Heart right ventricle (tissue), 16 donors: ENCODE measurements around the gene TRIM2. TPM values are rescaled to one million over a fixed set of nuclear protein-coding genes. Genes with fewer than 3 reads are reported as not detected.
A peak's percentile ranks its signal among the peaks of the same experiment; 100 is the strongest.

ENCODE experiments used
- ATAC-seq, 8 donors: fragments of 200-7000 bp; cut with Tn5 transposase; one replicate each; pipeline ENCODE4 v1.9.1; 2020; ENCODE audit warnings: mild to moderate bottlenecking in 8 of 8, moderate library complexity in 8 of 8, moderate number of reproducible peaks in 1 of 8
- DNase-seq, 2 donors: peaks; one replicate each; pipeline ENCODE4 v3.0.0-alpha.2; 2020
- H3K27ac ChIP-seq, 10 donors: fragments of 200-600 bp; sonication (generic) in 2 of 10; one replicate each; pipeline versions ENCODE4 v1.5.0 to v1.8.0; 2020 to 2022; ENCODE audit warnings: mild to moderate bottlenecking in 3 of 10
- H3K27me3 ChIP-seq, 7 donors: fragments of 200-600 bp; one replicate each; pipeline ENCODE4 v1.8.0; 2021 to 2022; ENCODE audit warnings: mild to moderate bottlenecking in 2 of 7
- H3K36me3 ChIP-seq, 9 donors: fragments of 200-600 bp; sonication (generic) in 1 of 9; one replicate each; pipeline versions ENCODE4 v1.5.0 to v1.8.0; 2020 to 2022; ENCODE audit warnings: mild to moderate bottlenecking in 2 of 9
- H3K4me1 ChIP-seq, 9 donors: fragments of 200-600 bp; sonication (generic) in 1 of 9; one replicate each; pipeline versions ENCODE4 v1.5.0 to v1.8.0; 2020 to 2022; ENCODE audit warnings: mild to moderate bottlenecking in 4 of 9
- H3K4me3 ChIP-seq, 10 donors: fragments of 200-600 bp; sonication (generic) in 2 of 10; one replicate each; pipeline versions ENCODE4 v1.5.0 to v1.8.0; 2020 to 2022; ENCODE audit warnings: mild to moderate bottlenecking in 7 of 10, moderate library complexity in 2 of 10
- H3K9me3 ChIP-seq, 11 donors: fragments of 200-600 bp in 10 of 11; sonication (generic) in 2 of 11; one replicate each; pipeline versions ENCODE4 v1.5.0 to v1.8.0; 2013 to 2022; ENCODE audit warnings: mild to moderate bottlenecking in 2 of 11, control low read depth in 1 of 11, moderate library complexity in 1 of 11
- WGBS, 2 donors: extraction: QIAGEN DNeasy Blood & Tissue Kit; methylation state at CpG; one replicate each; pipeline ENCODE4 v1.1.7; 2013; ENCODE audit warnings: inconsistent platforms in 1 of 2; 5-methylcytosine and 5-hydroxymethylcytosine counted together
- intact Hi-C, 10 donors: fragments of 100-400 bp; cut with DNase I; formaldehyde crosslinking; loops; one replicate each; pipeline versions ENCODE4 v1.11.1 to v1.14.2; 2022
- polyA plus RNA-seq, 2 donors: library from polyadenylated mRNA; stranded (reverse); fragments of 200-250 nt; gene quantifications; one replicate each; pipeline ENCODE4 v1.2.3, GENCODE V29; 2013
- total RNA-seq, 10 donors: library from RNA; stranded (reverse); fragmentation: NEBNext Ultra II Directional in 3 of 10; extraction: Animal tissue kit (Norgen Biotek cat#: 25700) in 3 of 10; gene quantifications; one replicate each; pipeline versions ENCODE4 v1.2.1 to v1.2.4, GENCODE V29; 2021 to 2023
- TF ChIP-seq, protein P1 (sequence below), 9 donors: fragments of 200-600 bp; sonication (generic) in 2 of 9; IDR thresholded peaks; one replicate each; pipeline versions ENCODE4 v1.5.0 to v1.8.0; 2021 to 2022; ENCODE audit warnings: antibody characterized with exemption in 9 of 9, mild to moderate bottlenecking in 5 of 9, moderate library complexity in 1 of 9
- donor health status: Arrhythmogenic right ventricular cardiomyopathy.
- donor health status: ischemic (EF 13 %, LVEDD 7.1; RV severe dilation, severe dysfunction).
- donor health status: healthy with polysubstance abuse.
- donor health status: DM: no; HTN: yes; CAD: no.
- donor health status: DM: no; HTN: no; CAD: no.
- donor health status: ischemic (EF 25% LVEDD 6.9; RV normal size, moderate dysfunction).
- donor health status: ischemic (EF 25% LVEDD 5.7; RV mildly dilated, moderate dysfunction).
- donor health status: healthy.
- donor health status: DM: yes; HTN: yes; CAD: no.
- donor health status: Ischemic cardiomyopathy.
- donor health status: ischemic (EF 35%, LVEDD 5.7; RV mildly dilated, moderate dysfunction).
- donor health status: nonischemic (EF 11% LVEDD 7.7; RV severe dilation, severe dysfunction).
- donor health status: DM: yes; HTN: yes; CAD: no.
- donor health status: PGD.
- donor health status: ischemic (EF 29% LVEDD 5.4; RV normal size, mild dysfunction).
- donor health status: nonischemic (EF 23%, LVEDD 6.1; RV moderate dilation, normal function).

Gene TRIM2
- total and polyA plus RNA-seq, 12 donors = 2.8 to 33.2 (median 20.5) TPM

DNA sequence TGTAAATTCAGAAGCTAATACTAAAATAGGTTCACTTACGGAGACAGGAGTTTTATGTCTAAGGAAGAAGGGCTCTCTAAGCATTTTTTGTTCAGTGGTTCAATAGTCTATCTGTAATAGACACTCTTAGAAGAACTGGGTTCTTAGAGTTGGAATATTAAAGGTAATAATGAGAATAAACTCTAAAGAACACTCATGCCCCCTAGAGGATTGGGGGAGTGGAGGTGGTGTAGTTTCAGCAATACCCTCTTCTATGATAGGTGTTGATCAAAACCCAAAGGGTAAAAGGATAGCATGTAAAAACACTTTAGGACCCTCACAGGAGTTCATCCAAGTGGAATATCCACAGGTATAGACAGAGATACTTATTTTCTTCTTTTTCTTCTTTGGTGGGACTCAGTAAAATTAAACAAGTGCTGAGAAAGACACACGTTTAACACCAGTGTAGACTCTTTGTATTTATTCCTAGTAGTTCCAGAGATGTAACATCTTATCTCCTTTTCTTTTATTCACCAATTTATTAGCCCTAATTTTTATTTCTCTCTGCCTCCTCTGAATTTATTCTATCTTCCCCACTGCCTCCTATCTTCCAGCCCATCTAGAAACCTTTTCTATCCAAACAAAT lies 114.6 kb downstream of the TRIM2 start:
- H3K4me3 ChIP-seq = no peak overlapping the region
- 75 to 85% methylated on average over 2 of the region's 2 CpGs for WGBS, 2 donors
- peaks cover 0 to 80% (median 6%) of the 10 kb centered on the region in 9 donors for H3K36me3 ChIP-seq
- H3K4me1 ChIP-seq = no peaks in the 10 kb centered on the region
- DNase-seq = peak in 1 of 2 donors; percentile 36
- TF ChIP-seq, protein P1, sequence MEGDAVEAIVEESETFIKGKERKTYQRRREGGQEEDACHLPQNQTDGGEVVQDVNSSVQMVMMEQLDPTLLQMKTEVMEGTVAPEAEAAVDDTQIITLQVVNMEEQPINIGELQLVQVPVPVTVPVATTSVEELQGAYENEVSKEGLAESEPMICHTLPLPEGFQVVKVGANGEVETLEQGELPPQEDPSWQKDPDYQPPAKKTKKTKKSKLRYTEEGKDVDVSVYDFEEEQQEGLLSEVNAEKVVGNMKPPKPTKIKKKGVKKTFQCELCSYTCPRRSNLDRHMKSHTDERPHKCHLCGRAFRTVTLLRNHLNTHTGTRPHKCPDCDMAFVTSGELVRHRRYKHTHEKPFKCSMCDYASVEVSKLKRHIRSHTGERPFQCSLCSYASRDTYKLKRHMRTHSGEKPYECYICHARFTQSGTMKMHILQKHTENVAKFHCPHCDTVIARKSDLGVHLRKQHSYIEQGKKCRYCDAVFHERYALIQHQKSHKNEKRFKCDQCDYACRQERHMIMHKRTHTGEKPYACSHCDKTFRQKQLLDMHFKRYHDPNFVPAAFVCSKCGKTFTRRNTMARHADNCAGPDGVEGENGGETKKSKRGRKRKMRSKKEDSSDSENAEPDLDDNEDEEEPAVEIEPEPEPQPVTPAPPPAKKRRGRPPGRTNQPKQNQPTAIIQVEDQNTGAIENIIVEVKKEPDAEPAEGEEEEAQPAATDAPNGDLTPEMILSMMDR (IDR thresholded peaks at IDR 0.05) = peak; percentile 45 to 83 (median 69)
- peak in 7 of 8 donors; percentile 47 to 82 (median 73) for ATAC-seq
- intact Hi-C loops = loop anchor here (1.0 to 10.0 kb wide), 9 partner anchors 87 to 177 kb away; no protein-coding TSS in a partner anchor
- no peak overlapping the region for H3K27ac ChIP-seq
- no peaks in the 10 kb centered on the region for H3K9me3 ChIP-seq
- H3K27me3 ChIP-seq = no peaks in the 10 kb centered on the region

DNA sequence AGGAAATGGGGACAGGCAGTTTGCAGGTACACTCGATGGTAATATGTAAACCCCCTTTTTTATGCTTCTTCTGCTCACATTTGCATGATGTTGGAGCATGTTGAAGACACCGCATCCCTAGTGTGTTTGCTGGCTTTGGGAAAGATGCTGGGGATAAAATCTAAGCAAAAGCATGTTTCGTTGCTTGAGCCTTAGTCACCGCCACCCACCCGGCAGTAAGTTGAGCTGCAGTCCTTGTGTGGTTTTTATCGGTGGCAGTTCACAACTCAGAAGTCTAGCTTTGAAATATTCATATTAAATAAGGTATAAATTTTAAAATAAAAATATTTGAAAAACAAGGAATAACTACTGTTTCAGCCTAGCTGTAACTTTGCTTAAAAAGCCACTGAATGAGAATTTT lies 118.5 kb downstream of the TRIM2 start:
- Histone ChIP-seq H3K4me1 (no peaks in the 10 kb centered on the region), H3K36me3 (peaks cover 0 to 85% (median 16%) of the 10 kb centered on the region in 9 donors)
- ATAC-seq = no peak

DNA sequence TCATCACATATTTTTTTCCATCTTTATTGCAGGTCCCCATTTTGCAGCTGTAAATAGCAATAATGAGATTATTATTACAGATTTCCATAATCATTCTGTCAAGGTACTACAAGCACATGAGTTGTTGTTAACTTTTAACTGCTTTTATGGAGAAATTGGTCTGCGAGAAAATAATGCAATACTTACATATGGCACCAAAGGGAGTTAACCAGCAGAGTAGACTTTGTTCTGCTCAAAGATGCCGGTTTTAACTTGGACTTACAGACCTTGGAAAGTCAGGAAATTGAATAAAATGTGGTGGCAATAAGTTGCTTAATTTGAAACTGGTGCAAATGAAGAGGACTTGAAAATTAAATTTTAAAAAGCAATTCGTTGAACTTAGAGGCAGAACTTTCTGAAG lies 119.8 kb downstream of the TRIM2 start:
- 90 to 93% methylated on average over 3 of the region's 3 CpGs for WGBS, 2 donors
- DNase-seq = no peak
- ATAC-seq = no peak
- H3K4me3 ChIP-seq = no peak overlapping the region
- no peaks in the 10 kb centered on the region for H3K9me3 ChIP-seq
- H3K27me3 ChIP-seq = no peaks in the 10 kb centered on the region
- H3K36me3 ChIP-seq = peaks cover 0 to 89% (median 16%) of the 10 kb centered on the region in 9 donors
- intact Hi-C loops = no loop called here
- H3K4me1 ChIP-seq = no peaks in the 10 kb centered on the region
- no peak overlapping the region for H3K27ac ChIP-seq
- TF ChIP-seq, protein P1 (IDR thresholded peaks at IDR 0.05) = no peak

More for the DNA sequence above, 118.5 kb downstream of the TRIM2 start:
- H3K4me3 ChIP-seq = no peak overlapping the region
- H3K9me3 ChIP-seq = no peaks in the 10 kb centered on the region
- H3K27me3 ChIP-seq = no peaks in the 10 kb centered on the region
- no peak overlapping the region for H3K27ac ChIP-seq
- TF ChIP-seq, protein P1 (IDR thresholded peaks at IDR 0.05) = no peak
- WGBS, 2 donors = 77 to 85% methylated on average over 6 of the region's 6 CpGs
- no peak for DNase-seq
- intact Hi-C loops = no loop called here

DNA sequence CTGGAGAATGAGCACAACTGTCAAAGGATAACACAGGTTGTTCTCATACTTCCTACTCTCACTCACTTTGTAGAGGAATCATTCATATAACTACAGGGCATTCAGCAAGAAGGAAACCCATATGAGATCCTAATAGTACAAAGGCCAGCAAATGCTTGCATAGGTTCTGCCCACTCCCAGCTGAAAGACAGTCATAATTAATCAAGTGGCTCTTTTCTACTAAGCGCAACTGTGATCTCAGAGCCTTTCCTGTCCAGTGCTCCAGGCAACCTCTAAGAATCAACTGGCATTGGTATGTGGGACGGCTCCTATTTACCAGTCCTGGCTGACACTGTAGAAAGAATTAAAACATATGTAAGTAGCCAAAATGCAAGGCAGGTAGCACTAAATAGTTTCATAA lies 121.3 kb downstream of the TRIM2 start:
- no peak overlapping the region for H3K4me3 ChIP-seq
- no peak overlapping the region for H3K27ac ChIP-seq
- intact Hi-C loops = no loop called here
- 94 to 97% methylated on average over 2 of the region's 2 CpGs for WGBS, 2 donors
- no peak for ATAC-seq
- no peak for DNase-seq
- H3K36me3 ChIP-seq = peaks cover 0 to 89% (median 16%) of the 10 kb centered on the region in 9 donors
- TF ChIP-seq, protein P1 (IDR thresholded peaks at IDR 0.05) = no peak
- H3K4me1 ChIP-seq = no peaks in the 10 kb centered on the region
- H3K9me3 ChIP-seq = no peaks in the 10 kb centered on the region
- no peaks in the 10 kb centered on the region for H3K27me3 ChIP-seq
